H1 (cell line): ENCODE results near the gene EFCAB6. TPM values are rescaled to one million over a fixed set of nuclear protein-coding genes. Genes with fewer than 3 reads are reported as not detected.

Experiments
- CTCF ChIA-PET: fragments of 300-600 bp; sonication (Branson Sonifier 250); formaldehyde crosslinking; loops from one replicate; lab custom pipeline; 2021; ENCODE audit not compliant: partially characterized antibody; lab: Charles Lee
- POLR2A ChIA-PET: fragments of 300-600 bp; sonication (Branson Sonifier 250); formaldehyde crosslinking; loops from one replicate; lab custom pipeline; 2021; ENCODE audit warnings: inconsistent platforms; ENCODE audit not compliant: partially characterized antibody; lab: Charles Lee
- DNase-seq, 2 experiments: peaks; one replicate each; pipeline versions ENCODE4 v3.0.0 to v3.0.0-alpha.2; 2010 to 2022; ENCODE audit warnings: low spot score in 2 of 2, low read depth in 1 of 2, mixed read lengths in 1 of 2
- FAIRE-seq: peaks from 2 replicates; lab custom pipeline; 2011; peaks lifted over from hg19 to GRCh38; lab: Jason Lieb, UNC
- H2AFZ ChIP-seq: 2 replicates; pipeline ENCODE4 v1.8.1; 2012; ENCODE audit warnings: low read length, inconsistent platforms
- H2AK5ac ChIP-seq: 2 replicates; pipeline ENCODE4 v1.6.1; 2013; ENCODE audit warnings: low read depth, low read length
- H2BK120ac ChIP-seq: replicated peaks from 2 replicates; pipeline ENCODE3; 2013; ENCODE audit warnings: low read depth, low read length, inconsistent platforms
- H2BK12ac ChIP-seq: 2 replicates; pipeline ENCODE4 v1.6.1; 2013; ENCODE audit warnings: low read depth, low read length
- H2BK15ac ChIP-seq: 2 replicates; pipeline ENCODE4 v1.6.1; 2013; ENCODE audit warnings: low read length
- H2BK20ac ChIP-seq: 2 replicates; pipeline ENCODE4 v1.6.1; 2013; ENCODE audit warnings: low read length
- H2BK5ac ChIP-seq: 2 replicates; pipeline ENCODE4 v1.6.1; 2013; ENCODE audit warnings: low read depth, low read length
- H3K14ac ChIP-seq: 2 replicates; pipeline ENCODE4 v1.6.1; 2013; ENCODE audit warnings: inconsistent platforms; ENCODE audit not compliant: insufficient read length
- H3K18ac ChIP-seq: 2 replicates; pipeline ENCODE4 v1.6.1; 2013; ENCODE audit warnings: low read length; ENCODE audit errors: extremely low read depth
- H3K23ac ChIP-seq: 2 replicates; pipeline ENCODE4 v1.6.1; 2013; ENCODE audit warnings: inconsistent platforms; ENCODE audit not compliant: insufficient read length
- H3K23me2 ChIP-seq: 2 replicates; pipeline ENCODE4 v1.6.1; 2013; ENCODE audit warnings: low read depth, low read length
- H3K27ac ChIP-seq: 2 replicates; pipeline ENCODE4 v1.6.1; 2011; ENCODE audit warnings: low read depth, low read length, inconsistent platforms
- H3K27me3 ChIP-seq, 4 experiments: replicated peaks in 1 of 4; 1 replicate in 1 of 4; 2 replicates in 3 of 4; pipeline versions ENCODE4 v1.6.1 to v1.8.1; 2011 to 2013; ENCODE audit warnings: low read length in 3 of 4, mild to moderate bottlenecking in 3 of 4, inconsistent platforms in 2 of 4, mixed read lengths in 2 of 4, moderate library complexity in 1 of 4; ENCODE audit not compliant: control insufficient read depth in 3 of 4, insufficient read depth in 3 of 4; ENCODE audit errors: extremely low read depth in 1 of 4
- H3K36me3 ChIP-seq, 4 experiments: 2 replicates each; pipeline versions ENCODE4 v1.6.1 to v1.8.1; 2011 to 2013; ENCODE audit warnings: mild to moderate bottlenecking in 4 of 4, low read length in 3 of 4, moderate library complexity in 2 of 4, control low read depth in 1 of 4, inconsistent platforms in 1 of 4; ENCODE audit not compliant: insufficient read depth in 4 of 4, control insufficient read depth in 2 of 4
- H3K4ac ChIP-seq: replicated peaks from 2 replicates; pipeline ENCODE3; 2013; ENCODE audit warnings: low read length, low read depth, mixed read lengths, inconsistent platforms; ENCODE audit not compliant: insufficient read length
- H3K4me1 ChIP-seq, 4 experiments: replicated peaks in 1 of 4; 1 replicate in 1 of 4; 2 replicates in 3 of 4; pipeline versions ENCODE4 v1.6.1 to v1.8.1; 2011 to 2013; ENCODE audit warnings: low read length in 3 of 4, inconsistent platforms in 2 of 4, mixed read lengths in 1 of 4; ENCODE audit not compliant: insufficient read depth in 4 of 4, control insufficient read depth in 3 of 4
- H3K4me2 ChIP-seq, 2 experiments: 2 replicates each; pipeline versions ENCODE4 v1.6.1 to v1.8.1; 2011 to 2013; ENCODE audit warnings: low read depth in 2 of 2, low read length in 2 of 2, control low read depth in 1 of 2, inconsistent platforms in 1 of 2, mild to moderate bottlenecking in 1 of 2; ENCODE audit not compliant: insufficient read depth in 1 of 2
- H3K4me3 ChIP-seq, 4 experiments: fragments of 200-600, 300-600 bp in 1 of 4; sonication (generic), shearing (Covaris generic), sonication (Bioruptor Twin) in 1 of 4; 2 replicates each; pipeline versions ENCODE4 v1.5.1 to v1.8.1; 2011 to 2016; ENCODE audit warnings: low read length in 4 of 4, low read depth in 3 of 4, control low read depth in 2 of 4, inconsistent platforms in 2 of 4, mild to moderate bottlenecking in 2 of 4, mixed read lengths in 1 of 4, moderate library complexity in 1 of 4; ENCODE audit not compliant: insufficient read depth in 2 of 4; ENCODE audit errors: extremely low read depth in 1 of 4
- H3K56ac ChIP-seq: replicated peaks from 2 replicates; pipeline ENCODE3; 2013; ENCODE audit warnings: low read depth, mild to moderate bottlenecking, mixed read lengths, low read length, inconsistent platforms; ENCODE audit not compliant: insufficient read length
- H3K79me1 ChIP-seq: 2 replicates; pipeline ENCODE4 v1.6.1; 2013; ENCODE audit warnings: low read depth, low read length, control low read depth
- H3K79me2 ChIP-seq, 2 experiments: 2 replicates each; pipeline versions ENCODE4 v1.6.1 to v1.8.1; 2012 to 2013; ENCODE audit warnings: low read length in 2 of 2, mild to moderate bottlenecking in 2 of 2, inconsistent platforms in 1 of 2; ENCODE audit not compliant: insufficient read depth in 2 of 2, control insufficient read depth in 1 of 2
- H3K9ac ChIP-seq, 4 experiments: replicated peaks in 1 of 4; 1 replicate in 1 of 4; 2 replicates in 3 of 4; pipeline versions ENCODE4 v1.6.1 to v1.8.1; 2011 to 2013; ENCODE audit warnings: low read depth in 3 of 4, low read length in 3 of 4, control low read depth in 2 of 4, mild to moderate bottlenecking in 2 of 4, moderate library complexity in 2 of 4, inconsistent platforms in 1 of 4; ENCODE audit errors: extremely low read depth in 1 of 4
- H3K9me3 ChIP-seq, 2 experiments: 2 replicates each; pipeline versions ENCODE4 v1.6.1 to v1.8.1; 2012 to 2013; ENCODE audit warnings: mild to moderate bottlenecking in 2 of 2, moderate library complexity in 2 of 2, control low read depth in 1 of 2, inconsistent platforms in 1 of 2, low read depth in 1 of 2, low read length in 1 of 2, mixed read lengths in 1 of 2; ENCODE audit not compliant: insufficient read depth in 2 of 2
- H4K20me1 ChIP-seq, 2 experiments: replicated peaks in 1 of 2; 2 replicates each; pipeline versions ENCODE3 to v1.8.1; 2011 to 2013; ENCODE audit warnings: inconsistent platforms in 2 of 2, low read length in 2 of 2, mild to moderate bottlenecking in 1 of 2; ENCODE audit not compliant: insufficient read depth in 2 of 2, control insufficient read depth in 1 of 2
- H4K5ac ChIP-seq: 2 replicates; pipeline ENCODE4 v1.6.1; 2013; ENCODE audit warnings: low read length, low read depth, mixed read lengths, inconsistent platforms; ENCODE audit not compliant: insufficient read length
- H4K8ac ChIP-seq: 2 replicates; pipeline ENCODE4 v1.8.0; 2013; ENCODE audit warnings: mild to moderate bottlenecking, moderate library complexity, low read length, inconsistent platforms; ENCODE audit not compliant: insufficient read depth; ENCODE audit errors: extremely low read depth
- H4K91ac ChIP-seq: replicated peaks from 2 replicates; pipeline ENCODE3; 2013; ENCODE audit warnings: low read length, mixed read lengths, inconsistent platforms; ENCODE audit not compliant: insufficient read length
- CEBPB ChIP-seq: IDR thresholded peaks from 2 replicates; pipeline ENCODE4 v1.6.1; 2012; ENCODE audit warnings: low read depth, low read length
- CHD1 ChIP-seq: IDR thresholded peaks from 2 replicates; pipeline ENCODE4 v1.6.1; 2012; ENCODE audit warnings: low read depth, low read length, improper control_type of control experiment
- MAFK ChIP-seq: IDR thresholded peaks from 2 replicates; pipeline ENCODE4 v1.6.1; 2012; ENCODE audit warnings: low read depth, mild to moderate bottlenecking, improper control_type of control experiment, low read length
- SP1 ChIP-seq: IDR thresholded peaks from 2 replicates; pipeline ENCODE4 v1.6.1; 2011; ENCODE audit warnings: low read depth, low read length
- WGBS, 2 experiments: shearing (Covaris generic) in 1 of 2; methylation state at CpG; one replicate each; pipeline versions ENCODE4 v1.1.6 to v1.1.7; 2013 to 2015; ENCODE audit warnings: low lambda C conversion rate in 2 of 2, mixed read lengths in 2 of 2, inconsistent platforms in 1 of 2, low coverage in 1 of 2, missing lambda C conversion rate in 1 of 2; ENCODE audit not compliant: insufficient replicate concordance in 2 of 2, insufficient coverage in 1 of 2, insufficient read length in 1 of 2; ENCODE audit errors: extremely low coverage in 1 of 2, missing lambda C conversion rate in 1 of 2; 5-methylcytosine and 5-hydroxymethylcytosine counted together
- polyA plus RNA-seq, 7 experiments: library from polyadenylated mRNA; depleted of rRNA in 3 of 7; stranded (reverse) in 5 of 7; unstranded in 2 of 7; fragments of >200 nt in 5 of 7; fragments of 200-250 nt in 2 of 7; gene quantifications; 1 replicate in 5 of 7; 2 replicates in 1 of 7; 4 replicates in 1 of 7; pipeline versions ENCODE4 v1.2.1 to v1.2.3, GENCODE V29; 2011 to 2013; ENCODE audit warnings: missing spikeins in 2 of 7, mixed read lengths in 2 of 7
- total RNA-seq: library from RNA; stranded (reverse); fragmentation: NEBNext Ultra II Directional; extraction: Animal tissue kit (Norgen Biotek cat#: 25700); gene quantifications from 2 replicates; pipeline ENCODE4 v1.2.1, GENCODE V29; 2021

The EFCAB6 gene
- total and polyA plus RNA-seq, 2 of the 8 experiments (the other 6 are each of a cell fraction or from before 2014, with no cell fraction given): 0.32 to 1.7 TPM

DNA sequence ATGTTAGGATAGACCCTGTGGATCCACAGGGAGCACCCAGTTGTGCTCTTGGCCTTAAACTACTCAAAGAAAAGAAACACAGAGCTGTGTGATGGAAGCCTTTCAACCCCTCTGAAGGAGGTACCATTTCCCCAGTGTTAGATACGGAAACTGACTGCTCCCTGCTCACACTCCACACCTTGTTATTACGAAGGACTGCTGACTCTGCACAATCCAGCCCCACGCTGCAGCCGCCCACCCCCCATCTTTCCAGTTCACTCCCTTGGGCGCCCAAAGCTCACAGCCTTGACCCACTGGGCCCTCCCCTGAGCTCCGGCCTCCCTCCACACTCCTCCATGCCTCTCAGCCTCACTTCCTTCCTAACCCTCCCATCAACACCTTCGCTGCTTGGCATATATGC, 75.5 kb downstream of the EFCAB6 start:
- H4K91ac ChIP-seq: no peak overlapping the region
- no peak overlapping the region for H2BK15ac ChIP-seq
- POLR2A ChIA-PET: no interaction called here
- H2BK12ac ChIP-seq: no peak overlapping the region
- H3K4me3 ChIP-seq: no peak overlapping the region
- peaks cover 0 to 6% of the 10 kb centered on the region in 2 experiments for H4K20me1 ChIP-seq
- H3K27me3 ChIP-seq: no peaks in the 10 kb centered on the region
- 0 out of 2 replicates have a peak, but pooled peaks have one; percentile 13 for TF ChIP-seq MAFK
- no peak for TF ChIP-seq CEBPB
- no peak for TF ChIP-seq SP1
- no peak for TF ChIP-seq CHD1
- H3K9ac ChIP-seq: no peak overlapping the region
- H3K27ac ChIP-seq: no peak overlapping the region
- no peak for DNase-seq
- 0 out of 4 replicates have a peak, but pooled peaks cover 0 to 12% of the 10 kb centered on the region in 2 experiments for H3K9me3 ChIP-seq
- H2BK5ac ChIP-seq: no peak overlapping the region
- H4K5ac ChIP-seq: no peak overlapping the region
- no peak overlapping the region for H2BK120ac ChIP-seq
- H2BK20ac ChIP-seq: no peak overlapping the region
- H3K23me2 ChIP-seq: peaks cover 9% of the 10 kb centered on the region; the same call in 1 of the 2 replicates
- H3K79me2 ChIP-seq: no peaks in the 10 kb centered on the region
- CTCF ChIA-PET: interaction anchor here (0.8 kb wide), 1 partner anchor 13 kb away, joined by 5 read pairs; no protein-coding TSS in a partner anchor
- no peak overlapping the region for H3K4ac ChIP-seq
- H3K23ac ChIP-seq: no peak overlapping the region
- FAIRE-seq: no peak
- no peak overlapping the region for H2AFZ ChIP-seq
- H3K14ac ChIP-seq: no peak overlapping the region
- H3K79me1 ChIP-seq: no peaks in the 10 kb centered on the region
- peaks cover 0 to 10% (median 5%) of the 10 kb centered on the region in 4 experiments; a peak in 4 of 7 replicates for H3K4me1 ChIP-seq
- no peak overlapping the region for H3K4me2 ChIP-seq
- no peak overlapping the region for H3K56ac ChIP-seq
- no peak overlapping the region for H2AK5ac ChIP-seq
- no peaks in the 10 kb centered on the region for H3K36me3 ChIP-seq
- H4K8ac ChIP-seq: no peak overlapping the region
- 94% methylated on average over 7 of the region's 7 CpGs; no CpG with 5 or more reads in 1 of the 2 experiments for WGBS, 2 experiments
- H3K18ac ChIP-seq: no peak overlapping the region; the same call in 1 of the 2 replicates
